Peyer's patch (tissue), 4 donors: ENCODE data around the gene GOLGA7B. TPM values are rescaled to one million over a fixed set of nuclear protein-coding genes. Genes with fewer than 3 reads are reported as not detected.

Experiments used
- DNase-seq, 3 donors: peaks; one replicate each; pipeline ENCODE4 v3.0.0-alpha.2; 2017 to 2019
- H3K27ac ChIP-seq, 4 donors: fragments of 200-600 bp; sonication (generic); one replicate each; pipeline ENCODE4 v1.5.1; 2016 to 2019
- H3K27me3 ChIP-seq, 2 donors: fragments of 200-600 bp; sonication (generic); one replicate each; pipeline ENCODE4 v1.5.1; 2019
- H3K36me3 ChIP-seq, 3 donors: fragments of 200-600 bp; sonication (generic); one replicate each; pipeline ENCODE4 v1.5.1; 2016 to 2019
- H3K4me1 ChIP-seq, 4 donors: fragments of 200-600 bp; sonication (generic); one replicate each; pipeline ENCODE4 v1.5.1; 2016 to 2019
- H3K4me3 ChIP-seq, 4 donors: fragments of 200-600 bp; sonication (generic); 1 replicate in 3 of 4; 2 replicates in 1 of 4; pipeline ENCODE4 v1.5.1; 2016 to 2019; ENCODE audit warnings: mild to moderate bottlenecking in 1 of 4
- H3K9me3 ChIP-seq, 4 donors: fragments of 200-600 bp; sonication (generic); one replicate each; pipeline ENCODE4 v1.5.1; 2016 to 2019; ENCODE audit warnings: mild to moderate bottlenecking in 1 of 4
- POLR2A ChIP-seq, 2 donors: fragments of 450-650 bp; IDR thresholded peaks; one replicate each; pipeline ENCODE4 v1.5.1; 2017; ENCODE audit warnings: antibody characterized with exemption in 2 of 2, mild to moderate bottlenecking in 2 of 2, moderate library complexity in 2 of 2
- total RNA-seq, 4 donors: library from RNA; depleted of rRNA; stranded (reverse); fragments of >200 nt; gene quantifications; one replicate each; pipeline ENCODE4 v1.1.0, GENCODE V29; 2016
- TF ChIP-seq, protein P1 (sequence below), 6 experiments: fragments of 450-650 bp in 4 of 6; fragments of 200-600 bp in 2 of 6; sonication (generic) in 1 of 6; IDR thresholded peaks; one replicate each; pipeline ENCODE4 v1.5.1; 2017 to 2019; ENCODE audit warnings: antibody characterized with exemption in 6 of 6, mild to moderate bottlenecking in 3 of 6, moderate library complexity in 1 of 6

Gene GOLGA7B
- total RNA-seq, 4 donors from 2014 or later, result 0.27 to 0.88 (median 0.79) TPM

DNA sequence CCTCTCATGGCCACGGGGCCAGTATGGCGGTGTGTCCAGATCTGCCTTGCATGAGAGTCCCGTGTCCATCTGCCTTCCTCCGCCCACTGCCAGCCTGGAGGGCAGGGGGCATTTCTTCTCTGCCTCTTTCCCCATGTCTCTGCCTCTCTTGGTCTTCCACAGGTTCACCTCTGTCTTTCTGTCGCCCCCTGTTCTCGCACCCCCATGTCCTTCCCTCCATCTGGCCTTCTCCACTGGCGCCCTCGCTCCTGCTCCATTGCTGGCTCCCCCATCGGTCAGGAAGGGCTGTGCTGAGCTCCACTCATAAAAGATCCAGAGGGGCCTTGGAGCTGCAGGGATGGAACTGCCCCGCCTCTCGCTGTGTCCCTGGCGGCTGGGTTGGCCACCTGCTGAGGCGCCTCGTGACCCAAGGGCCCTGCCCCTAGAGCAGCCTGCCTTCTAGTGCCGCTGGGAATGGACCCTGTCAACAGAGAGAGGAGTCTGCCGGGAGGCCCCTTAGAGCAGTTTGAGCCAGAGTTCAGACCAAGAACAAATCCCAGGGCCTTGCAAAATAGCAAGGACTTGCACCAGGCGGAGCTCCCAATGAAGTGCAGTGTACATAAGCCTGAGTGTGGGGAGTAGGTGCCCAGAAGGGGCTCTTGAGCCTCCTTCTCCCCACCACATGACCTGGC, 42.0 kb downstream of the GOLGA7B start:
- H3K9me3 ChIP-seq, result no peaks in the 10 kb centered on the region
- H3K27ac ChIP-seq, result no peak overlapping the region
- peak in 1 of 3 donors; percentile 36 for DNase-seq
- H3K4me1 ChIP-seq, result no peaks in the 10 kb centered on the region
- H3K36me3 ChIP-seq, result no peaks in the 10 kb centered on the region
- no peaks in the 10 kb centered on the region for H3K27me3 ChIP-seq
- H3K4me3 ChIP-seq, result no peak overlapping the region
- no peak for TF ChIP-seq POLR2A (IDR thresholded peaks at IDR 0.05)
- TF ChIP-seq, protein P1, sequence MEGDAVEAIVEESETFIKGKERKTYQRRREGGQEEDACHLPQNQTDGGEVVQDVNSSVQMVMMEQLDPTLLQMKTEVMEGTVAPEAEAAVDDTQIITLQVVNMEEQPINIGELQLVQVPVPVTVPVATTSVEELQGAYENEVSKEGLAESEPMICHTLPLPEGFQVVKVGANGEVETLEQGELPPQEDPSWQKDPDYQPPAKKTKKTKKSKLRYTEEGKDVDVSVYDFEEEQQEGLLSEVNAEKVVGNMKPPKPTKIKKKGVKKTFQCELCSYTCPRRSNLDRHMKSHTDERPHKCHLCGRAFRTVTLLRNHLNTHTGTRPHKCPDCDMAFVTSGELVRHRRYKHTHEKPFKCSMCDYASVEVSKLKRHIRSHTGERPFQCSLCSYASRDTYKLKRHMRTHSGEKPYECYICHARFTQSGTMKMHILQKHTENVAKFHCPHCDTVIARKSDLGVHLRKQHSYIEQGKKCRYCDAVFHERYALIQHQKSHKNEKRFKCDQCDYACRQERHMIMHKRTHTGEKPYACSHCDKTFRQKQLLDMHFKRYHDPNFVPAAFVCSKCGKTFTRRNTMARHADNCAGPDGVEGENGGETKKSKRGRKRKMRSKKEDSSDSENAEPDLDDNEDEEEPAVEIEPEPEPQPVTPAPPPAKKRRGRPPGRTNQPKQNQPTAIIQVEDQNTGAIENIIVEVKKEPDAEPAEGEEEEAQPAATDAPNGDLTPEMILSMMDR (IDR thresholded peaks at IDR 0.05), result no peak

DNA sequence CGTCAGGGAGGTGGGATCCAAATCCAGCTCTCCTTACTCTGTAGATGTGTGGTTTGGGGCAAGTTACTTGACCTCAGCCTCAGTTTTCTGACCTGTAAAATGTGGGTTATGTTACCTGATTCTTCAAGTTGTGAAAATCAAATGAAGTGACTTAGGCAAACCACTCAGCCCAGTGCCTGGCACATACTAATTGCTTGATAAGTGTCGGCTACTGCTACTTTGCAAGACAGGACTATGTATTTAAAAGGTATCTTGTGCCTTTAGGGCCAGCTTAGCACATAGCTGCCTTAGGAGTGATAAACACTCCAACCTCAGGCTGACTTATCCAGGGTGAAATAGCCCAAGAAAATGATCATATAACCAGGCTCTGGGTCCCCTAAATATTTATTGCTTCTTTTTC, 42.9 kb downstream of the GOLGA7B start:
- H3K4me3 ChIP-seq, result no peak overlapping the region
- no peaks in the 10 kb centered on the region for H3K27me3 ChIP-seq
- H3K9me3 ChIP-seq, result no peaks in the 10 kb centered on the region
- no peak for DNase-seq
- TF ChIP-seq, protein P1 (IDR thresholded peaks at IDR 0.05), result no peak
- TF ChIP-seq POLR2A (IDR thresholded peaks at IDR 0.05), result no peak
- no peaks in the 10 kb centered on the region for H3K4me1 ChIP-seq
- no peak overlapping the region for H3K27ac ChIP-seq
- H3K36me3 ChIP-seq, result no peaks in the 10 kb centered on the region

DNA sequence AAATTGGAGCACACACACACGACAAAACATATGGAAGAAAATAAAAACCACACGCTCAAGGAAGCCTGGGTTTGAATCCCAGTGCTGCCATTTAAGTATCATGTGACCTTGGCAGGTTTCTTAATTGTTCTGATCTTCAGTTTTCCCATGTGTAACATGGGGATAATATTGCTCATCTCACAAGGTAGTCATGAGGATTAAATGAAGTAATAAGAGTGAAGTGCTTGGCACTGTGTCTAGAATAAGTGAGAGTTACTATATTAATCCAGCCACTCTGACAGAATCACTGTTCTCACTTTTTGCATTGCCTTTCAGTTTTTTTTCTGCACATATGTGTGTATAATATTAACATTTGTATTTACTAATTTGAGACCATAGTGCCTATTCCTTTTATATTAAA, 43.3 kb downstream of the GOLGA7B start:
- H3K4me1 ChIP-seq, result no peaks in the 10 kb centered on the region

DNA sequence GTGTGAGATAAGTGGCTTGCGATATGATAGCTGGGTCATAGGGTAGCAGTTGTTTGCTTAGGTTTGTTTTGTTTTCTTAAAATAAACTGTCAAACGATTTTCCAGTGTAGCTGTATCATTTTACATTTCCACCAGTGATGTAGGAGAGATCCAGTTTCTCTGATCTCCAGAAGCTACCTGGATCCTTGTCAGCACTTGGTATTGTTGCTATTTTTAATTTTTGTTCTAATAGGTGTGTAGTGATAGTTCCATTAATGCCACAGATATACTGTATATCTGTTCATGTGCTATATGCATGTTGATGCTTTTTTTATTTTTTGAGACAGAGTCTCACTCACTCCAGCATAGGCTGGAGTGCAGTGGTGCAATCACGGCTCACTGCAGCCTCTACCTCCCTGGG, 44.4 kb downstream of the GOLGA7B start:
- no peak for DNase-seq
- TF ChIP-seq POLR2A (IDR thresholded peaks at IDR 0.05), result no peak
- TF ChIP-seq, protein P1 (IDR thresholded peaks at IDR 0.05), result no peak
- Histone ChIP-seq H3K36me3 (no peaks in the 10 kb centered on the region), H3K27ac (no peak overlapping the region), H3K4me1 (no peaks in the 10 kb centered on the region), H3K9me3 (no peaks in the 10 kb centered on the region), H3K4me3 (no peak overlapping the region), H3K27me3 (no peaks in the 10 kb centered on the region)

More for the DNA sequence above, 43.3 kb downstream of the GOLGA7B start:
- Histone ChIP-seq H3K36me3 (no peaks in the 10 kb centered on the region), H3K27ac (no peak overlapping the region), H3K4me3 (no peak overlapping the region), H3K27me3 (no peaks in the 10 kb centered on the region), H3K9me3 (no peaks in the 10 kb centered on the region)
- DNase-seq, result no peak
- no peak for TF ChIP-seq POLR2A (IDR thresholded peaks at IDR 0.05)

DNA sequence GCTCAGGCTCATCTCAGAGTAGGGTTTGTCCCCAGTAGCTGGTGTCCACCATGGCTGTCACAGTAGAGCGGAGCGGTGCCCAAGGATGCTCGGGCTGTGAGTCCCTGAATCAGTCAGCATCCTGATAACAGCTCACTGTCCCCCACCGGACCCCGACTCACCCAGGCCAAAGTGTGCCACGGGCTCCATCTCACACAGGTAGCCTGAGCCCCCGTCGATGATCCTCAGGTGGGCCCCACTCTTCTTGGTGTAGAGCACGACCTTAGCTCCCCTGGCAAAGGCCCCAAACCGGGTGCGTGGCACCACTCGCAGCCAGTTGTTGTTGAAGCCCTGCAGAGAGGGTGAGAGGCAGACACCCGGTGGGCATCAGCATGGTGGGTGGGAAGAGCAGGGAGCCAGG, 45.4 kb downstream of the GOLGA7B start:
- peak in 1 of 3 donors; percentile 27 for DNase-seq
- no peaks in the 10 kb centered on the region for H3K27me3 ChIP-seq
- H3K4me1 ChIP-seq, result no peaks in the 10 kb centered on the region
- H3K36me3 ChIP-seq, result no peaks in the 10 kb centered on the region
- TF ChIP-seq POLR2A (IDR thresholded peaks at IDR 0.05), result no peak
- no peak overlapping the region for H3K4me3 ChIP-seq
- no peaks in the 10 kb centered on the region for H3K9me3 ChIP-seq
- no peak overlapping the region for H3K27ac ChIP-seq

DNA sequence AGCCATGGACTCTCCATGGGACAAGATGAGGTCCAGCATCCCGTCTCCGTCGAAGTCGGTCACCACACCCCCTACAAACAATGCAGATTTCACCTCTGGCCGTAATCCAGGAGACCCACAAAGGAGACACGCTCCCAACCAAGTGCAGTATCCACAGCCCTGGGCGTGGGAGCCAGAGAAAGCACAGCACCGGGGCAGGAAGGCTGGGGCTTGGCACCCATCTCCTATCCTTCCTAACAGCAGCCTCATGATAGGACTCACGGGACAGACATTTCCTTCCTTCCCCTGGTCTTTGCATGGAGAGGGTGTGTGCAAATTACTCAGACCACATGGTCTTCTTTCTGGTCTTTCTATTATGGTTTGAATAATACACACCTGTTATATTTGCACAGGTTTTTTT, 46.3 kb downstream of the GOLGA7B start:
- no peaks in the 10 kb centered on the region for H3K9me3 ChIP-seq
- no peaks in the 10 kb centered on the region for H3K36me3 ChIP-seq
- H3K4me3 ChIP-seq, result no peak overlapping the region
- TF ChIP-seq POLR2A (IDR thresholded peaks at IDR 0.05), result no peak
- TF ChIP-seq, protein P1 (IDR thresholded peaks at IDR 0.05), result no peak
- no peak for DNase-seq
- H3K27ac ChIP-seq, result no peak overlapping the region
- H3K27me3 ChIP-seq, result no peaks in the 10 kb centered on the region
- H3K4me1 ChIP-seq, result no peaks in the 10 kb centered on the region
